ENCODE data around the gene TUBB8B. TPM values are rescaled to one million over a fixed set of nuclear protein-coding genes. Genes with fewer than 3 reads are reported as not detected.
"Not testable (repeated sequence)": the region's sequence is repeated elsewhere in the genome, so short reads cannot be mapped to it uniquely, and the experiment has no call there.

TUBB8B gene
- not detected for total RNA-seq

DNA sequence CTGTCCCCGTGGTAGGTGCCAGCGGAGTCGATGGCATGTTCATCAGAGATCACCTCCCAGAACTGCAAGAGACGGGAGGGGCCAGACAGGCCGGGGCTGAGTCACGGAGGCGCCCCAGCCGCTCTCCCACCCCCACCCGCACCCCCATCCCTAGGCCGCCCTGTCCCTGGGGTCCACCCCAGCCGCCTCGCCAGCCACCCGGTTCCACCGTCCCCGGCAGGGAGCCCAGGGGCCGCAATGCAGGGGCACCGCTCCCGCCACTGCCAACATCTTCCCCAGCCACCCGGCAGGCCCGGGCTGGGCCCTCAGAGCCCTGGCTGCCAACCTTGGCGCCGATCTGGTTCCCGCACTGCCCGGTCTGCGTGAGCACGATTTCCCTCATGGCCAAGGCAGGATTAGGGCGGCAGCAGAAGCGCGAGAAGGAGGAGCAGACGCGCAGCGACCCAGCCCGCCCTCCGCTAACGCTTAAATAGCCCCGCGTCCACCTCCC is at the start of gene TUBB8B:
TSS of gene TUBB8B (minus strand) at position 440 of the 490 bp plus-strand sequence. CDS start at position 382, 58 bp downstream.
- H3K27me3 Mint-ChIP-seq (ENCODE audit: low read depth); H3K36me3 Mint-ChIP-seq (ENCODE audit: low read depth); H3K9me3 Mint-ChIP-seq (ENCODE audit: insufficient read depth); POLR2A ChIA-PET; CTCF ChIA-PET; ATAC-seq; H3K27ac Mint-ChIP-seq; H3K4me3 Mint-ChIP-seq; H3K4me1 Mint-ChIP-seq (ENCODE audit: low read depth); DNase-seq: not testable (repeated sequence)

DNA sequence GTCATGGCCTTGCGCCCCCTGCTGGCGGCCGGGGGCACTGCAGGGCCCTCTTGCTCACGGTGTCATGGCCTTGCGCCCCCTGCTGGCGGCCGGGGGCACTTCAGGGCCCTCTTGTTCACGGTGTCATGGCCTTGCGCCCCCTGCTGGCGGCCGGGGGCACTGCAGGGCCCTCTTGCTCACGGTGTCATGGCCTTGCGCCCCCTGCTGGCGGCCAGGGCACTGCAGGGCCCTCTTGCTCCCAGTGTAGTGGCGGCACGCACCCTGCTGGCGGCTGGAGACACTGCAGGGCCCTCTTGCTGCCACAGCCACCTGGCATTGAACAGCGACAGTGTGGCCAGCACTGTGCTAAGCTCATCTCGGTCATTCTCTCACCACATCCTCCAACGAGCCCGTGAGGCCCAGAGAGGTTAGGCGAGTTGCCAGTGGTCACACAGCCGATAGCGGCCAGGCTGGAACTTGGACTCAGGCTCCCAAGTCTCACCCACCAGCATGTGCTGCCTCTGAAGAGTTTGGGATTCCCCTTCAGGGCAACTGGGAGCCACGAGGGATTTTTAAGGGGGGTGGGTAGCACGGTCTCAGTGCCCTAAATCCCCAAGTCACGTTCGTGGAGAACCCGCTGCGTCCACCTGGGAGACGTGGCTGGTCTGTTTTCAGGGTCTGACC is 48.0 kb upstream of the TUBB8B start:
- H3K27ac Mint-ChIP-seq; POLR2A ChIA-PET; H3K9me3 Mint-ChIP-seq (ENCODE audit: insufficient read depth); H3K4me1 Mint-ChIP-seq (ENCODE audit: low read depth); H3K4me3 Mint-ChIP-seq; ATAC-seq; CTCF ChIA-PET; H3K36me3 Mint-ChIP-seq (ENCODE audit: low read depth); DNase-seq: not testable (repeated sequence)
- peaks cover 10% of the 10 kb centered on the region for H3K27me3 Mint-ChIP-seq (ENCODE audit: low read depth)

GRCh38 chr18:96767-97131 is 47.3 kb upstream of the TUBB8B start:
- peaks cover 10% of the 10 kb centered on the region for H3K27me3 Mint-ChIP-seq (ENCODE audit: low read depth)
- H3K36me3 Mint-ChIP-seq (ENCODE audit: low read depth); DNase-seq; CTCF ChIA-PET; ATAC-seq; H3K4me1 Mint-ChIP-seq (ENCODE audit: low read depth); POLR2A ChIA-PET; H3K9me3 Mint-ChIP-seq (ENCODE audit: insufficient read depth); H3K27ac Mint-ChIP-seq; H3K4me3 Mint-ChIP-seq: not testable (repeated sequence)

- POLR2A ChIA-PET; CTCF ChIA-PET; H3K4me3 Mint-ChIP-seq; DNase-seq; H3K9me3 Mint-ChIP-seq (ENCODE audit: insufficient read depth); H3K27me3 Mint-ChIP-seq (ENCODE audit: low read depth); H3K27ac Mint-ChIP-seq; H3K36me3 Mint-ChIP-seq (ENCODE audit: low read depth); H3K4me1 Mint-ChIP-seq (ENCODE audit: low read depth): not testable (repeated sequence)
- peak; percentile 54 for ATAC-seq
These were observed 46.8 kb upstream of the TUBB8B start for GRCh38 chr18:96101-96766.

DNA sequence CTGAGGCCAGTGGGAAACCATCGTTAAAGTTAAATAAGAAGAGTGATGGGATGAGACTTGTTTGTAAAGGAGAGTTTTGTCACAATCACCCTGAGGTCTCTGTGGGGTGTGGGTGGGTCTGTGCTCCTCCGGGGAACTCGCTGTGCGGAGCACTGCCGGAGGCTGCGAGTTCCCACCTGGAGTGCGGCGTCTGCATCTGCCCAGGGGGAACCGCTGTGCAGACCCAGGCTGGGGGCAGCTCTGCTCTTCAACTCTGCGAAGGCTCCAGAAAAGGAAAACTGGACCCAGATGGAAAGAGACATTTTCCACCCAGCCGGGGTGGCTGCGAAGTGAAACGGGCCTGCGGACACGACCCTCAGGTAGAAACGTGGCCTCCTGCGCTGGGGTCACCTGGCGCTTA is 46.2 kb upstream of the TUBB8B start:
- H3K4me3 Mint-ChIP-seq; POLR2A ChIA-PET; CTCF ChIA-PET; H3K36me3 Mint-ChIP-seq (ENCODE audit: low read depth); ATAC-seq; H3K9me3 Mint-ChIP-seq (ENCODE audit: insufficient read depth); H3K27ac Mint-ChIP-seq; DNase-seq; H3K4me1 Mint-ChIP-seq (ENCODE audit: low read depth); H3K27me3 Mint-ChIP-seq (ENCODE audit: low read depth): not testable (repeated sequence)

GRCh38 chr18:93897-94408 is 44.5 kb upstream of the TUBB8B start:
- DNase-seq; POLR2A ChIA-PET; H3K36me3 Mint-ChIP-seq (ENCODE audit: low read depth); H3K27me3 Mint-ChIP-seq (ENCODE audit: low read depth); H3K4me1 Mint-ChIP-seq (ENCODE audit: low read depth); H3K9me3 Mint-ChIP-seq (ENCODE audit: insufficient read depth); CTCF ChIA-PET; H3K27ac Mint-ChIP-seq; H3K4me3 Mint-ChIP-seq: not testable (repeated sequence)
- peak; percentile 22 for ATAC-seq

- CTCF ChIA-PET: interaction anchor here (0.6 kb wide), 1 partner anchor 349 kb away, joined by 4 read pairs; no protein-coding TSS in a partner anchor
- H3K27me3 Mint-ChIP-seq (ENCODE audit: low read depth); H3K4me3 Mint-ChIP-seq; DNase-seq; ATAC-seq; H3K36me3 Mint-ChIP-seq (ENCODE audit: low read depth); H3K27ac Mint-ChIP-seq; H3K9me3 Mint-ChIP-seq (ENCODE audit: insufficient read depth); H3K4me1 Mint-ChIP-seq (ENCODE audit: low read depth); POLR2A ChIA-PET: not testable (repeated sequence)
These were observed 42.1 kb upstream of the TUBB8B start for GRCh38 chr18:91561-91960.

GRCh38 chr18:90396-91193 is 41.2 kb upstream of the TUBB8B start:
- DNase-seq; H3K9me3 Mint-ChIP-seq (ENCODE audit: insufficient read depth); H3K4me3 Mint-ChIP-seq; ATAC-seq; POLR2A ChIA-PET; H3K27me3 Mint-ChIP-seq (ENCODE audit: low read depth); H3K36me3 Mint-ChIP-seq (ENCODE audit: low read depth); H3K27ac Mint-ChIP-seq; H3K4me1 Mint-ChIP-seq (ENCODE audit: low read depth); CTCF ChIA-PET: not testable (repeated sequence)

DNA sequence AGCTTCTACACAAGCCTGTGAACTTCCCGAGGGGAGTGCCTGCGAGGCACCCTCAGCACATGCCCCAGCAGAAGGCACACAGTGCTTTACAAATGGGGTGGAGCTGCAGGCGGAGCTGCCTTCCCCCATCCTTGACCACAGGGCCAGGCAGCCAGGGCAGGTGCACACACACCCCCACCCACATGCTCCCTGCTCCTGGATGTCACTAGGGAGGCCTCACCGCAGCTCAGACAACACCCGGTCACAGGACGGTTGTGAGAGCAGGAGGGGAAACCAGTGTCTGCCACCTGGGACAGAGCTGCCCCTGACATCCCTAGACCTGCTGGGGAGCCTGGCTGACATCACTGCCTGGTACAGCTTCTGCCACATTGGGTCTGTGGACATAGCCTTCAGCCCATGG is 39.7 kb upstream of the TUBB8B start:
- CTCF ChIA-PET; H3K27ac Mint-ChIP-seq; H3K4me1 Mint-ChIP-seq (ENCODE audit: low read depth); ATAC-seq; POLR2A ChIA-PET; H3K4me3 Mint-ChIP-seq; H3K36me3 Mint-ChIP-seq (ENCODE audit: low read depth); H3K9me3 Mint-ChIP-seq (ENCODE audit: insufficient read depth); H3K27me3 Mint-ChIP-seq (ENCODE audit: low read depth); DNase-seq: not testable (repeated sequence)

- POLR2A ChIA-PET; H3K4me1 Mint-ChIP-seq (ENCODE audit: low read depth); H3K9me3 Mint-ChIP-seq (ENCODE audit: insufficient read depth); CTCF ChIA-PET; H3K27me3 Mint-ChIP-seq (ENCODE audit: low read depth); ATAC-seq; DNase-seq; H3K27ac Mint-ChIP-seq; H3K4me3 Mint-ChIP-seq; H3K36me3 Mint-ChIP-seq (ENCODE audit: low read depth): not testable (repeated sequence)
These were observed 35.4 kb upstream of the TUBB8B start for GRCh38 chr18:84801-85200.

GRCh38 chr18:82626-83209 is 33.3 kb upstream of the TUBB8B start:
- H3K4me3 Mint-ChIP-seq; CTCF ChIA-PET; H3K4me1 Mint-ChIP-seq (ENCODE audit: low read depth); ATAC-seq; POLR2A ChIA-PET; DNase-seq; H3K9me3 Mint-ChIP-seq (ENCODE audit: insufficient read depth); H3K27ac Mint-ChIP-seq; H3K36me3 Mint-ChIP-seq (ENCODE audit: low read depth); H3K27me3 Mint-ChIP-seq (ENCODE audit: low read depth): not testable (repeated sequence)

- POLR2A ChIA-PET: not testable (repeated sequence)
These were observed 31.5 kb upstream of the TUBB8B start for GRCh38 chr18:80881-81280.

More at GRCh38 chr18:80881-81280, 31.5 kb upstream of the TUBB8B start:
- ATAC-seq; H3K27ac Mint-ChIP-seq; H3K36me3 Mint-ChIP-seq (ENCODE audit: low read depth); H3K9me3 Mint-ChIP-seq (ENCODE audit: insufficient read depth); DNase-seq; CTCF ChIA-PET; H3K4me3 Mint-ChIP-seq; H3K4me1 Mint-ChIP-seq (ENCODE audit: low read depth); H3K27me3 Mint-ChIP-seq (ENCODE audit: low read depth): not testable (repeated sequence)

All from activated CD8-positive, alpha-beta T cell treated with anti-CD3 and anti-CD28 coated beads, Interleukin-2, amount 10 ng/mL, durations not matched to agents 7 days and 5 days (primary cell).